SK-N-SH (cell line): ENCODE data around the gene STX18.

Experiments used
- CTCF ChIP-seq: fragments of 200-600 bp; sonication (generic); IDR thresholded peaks from 2 replicates; pipeline ENCODE4 v1.6.1; 2017; ENCODE audit warnings: antibody characterized with exemption, mild to moderate bottlenecking, moderate library complexity
- EP300 ChIP-seq, 2 experiments: IDR thresholded peaks; 2 replicates each; pipeline versions ENCODE4 v1.4.0 to v1.6.1; 2012; ENCODE audit warnings: borderline replicate concordance in 1 of 2, low read depth in 1 of 2, low read length in 1 of 2
- FOXJ3 ChIP-seq: sonication (generic); formaldehyde crosslinking; IDR thresholded peaks from 2 replicates; pipeline ENCODE4 v1.5.1; 2020; ENCODE audit warnings: mild to moderate bottlenecking, missing genetic modification reagents
- FOXM1 ChIP-seq: IDR thresholded peaks from 2 replicates; pipeline ENCODE4 v1.4.0; 2012; ENCODE audit warnings: low read depth, mild to moderate bottlenecking
- MEF2A ChIP-seq: IDR thresholded peaks from 2 replicates; pipeline ENCODE4 v1.4.0; 2012; ENCODE audit warnings: low read depth, borderline replicate concordance
- NFIC ChIP-seq: IDR thresholded peaks from 2 replicates; pipeline ENCODE4 v1.4.0; 2012; ENCODE audit warnings: borderline replicate concordance
- RCOR1 ChIP-seq: fragments of 150-350 bp; IDR thresholded peaks from 2 replicates; pipeline ENCODE4 v1.6.1; 2017; ENCODE audit warnings: antibody characterized with exemption, low read length
- RFX5 ChIP-seq: IDR thresholded peaks from 2 replicates; pipeline ENCODE4 v1.6.1; 2012; ENCODE audit warnings: mild to moderate bottlenecking, improper control_type of control experiment, low read length
- TAF1 ChIP-seq: IDR thresholded peaks from 2 replicates; pipeline ENCODE4 v1.6.1; 2012; ENCODE audit warnings: low read depth, mild to moderate bottlenecking, low read length, moderate library complexity, borderline replicate concordance
- TEAD4 ChIP-seq: IDR thresholded peaks from 2 replicates; pipeline ENCODE4 v1.4.0; 2012; ENCODE audit warnings: mild to moderate bottlenecking, borderline replicate concordance; ENCODE audit not compliant: insufficient read depth
- TF ChIP-seq, protein P1 (sequence below): IDR thresholded peaks from 2 replicates; pipeline ENCODE4 v1.4.0; 2012; ENCODE audit warnings: low read depth, borderline replicate concordance

GRCh38 chr4:4407299-4408131 lies 134.3 kb downstream of the STX18 start:
- TF ChIP-seq CTCF (no peak), FOXJ3 (no peak), RFX5 (no peak), TAF1 (no peak), FOXM1 (no peak), EP300 (IDR thresholded peaks at IDR 0.05; ENCODE audit: borderline replicate concordance in 1 of 2, low read depth in 1 of 2, low read length in 1 of 2) (no peak), NFIC (no peak), RCOR1 (no peak), MEF2A (no peak), TEAD4 (no peak)
- TF ChIP-seq, protein P1, sequence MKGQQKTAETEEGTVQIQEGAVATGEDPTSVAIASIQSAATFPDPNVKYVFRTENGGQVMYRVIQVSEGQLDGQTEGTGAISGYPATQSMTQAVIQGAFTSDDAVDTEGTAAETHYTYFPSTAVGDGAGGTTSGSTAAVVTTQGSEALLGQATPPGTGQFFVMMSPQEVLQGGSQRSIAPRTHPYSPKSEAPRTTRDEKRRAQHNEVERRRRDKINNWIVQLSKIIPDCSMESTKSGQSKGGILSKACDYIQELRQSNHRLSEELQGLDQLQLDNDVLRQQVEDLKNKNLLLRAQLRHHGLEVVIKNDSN: no peak
